GM19023 (cell line): ENCODE measurements around the gene SNN.

Experiments
- ATAC-seq: cut with Tn5 transposase; IDR thresholded peaks from one replicate; pipeline ENCODE4 v1.9.1; 2021; ENCODE audit warnings: mild to moderate bottlenecking, moderate library complexity; ENCODE audit not compliant: unreplicated experiment

The SNN gene

DNA sequence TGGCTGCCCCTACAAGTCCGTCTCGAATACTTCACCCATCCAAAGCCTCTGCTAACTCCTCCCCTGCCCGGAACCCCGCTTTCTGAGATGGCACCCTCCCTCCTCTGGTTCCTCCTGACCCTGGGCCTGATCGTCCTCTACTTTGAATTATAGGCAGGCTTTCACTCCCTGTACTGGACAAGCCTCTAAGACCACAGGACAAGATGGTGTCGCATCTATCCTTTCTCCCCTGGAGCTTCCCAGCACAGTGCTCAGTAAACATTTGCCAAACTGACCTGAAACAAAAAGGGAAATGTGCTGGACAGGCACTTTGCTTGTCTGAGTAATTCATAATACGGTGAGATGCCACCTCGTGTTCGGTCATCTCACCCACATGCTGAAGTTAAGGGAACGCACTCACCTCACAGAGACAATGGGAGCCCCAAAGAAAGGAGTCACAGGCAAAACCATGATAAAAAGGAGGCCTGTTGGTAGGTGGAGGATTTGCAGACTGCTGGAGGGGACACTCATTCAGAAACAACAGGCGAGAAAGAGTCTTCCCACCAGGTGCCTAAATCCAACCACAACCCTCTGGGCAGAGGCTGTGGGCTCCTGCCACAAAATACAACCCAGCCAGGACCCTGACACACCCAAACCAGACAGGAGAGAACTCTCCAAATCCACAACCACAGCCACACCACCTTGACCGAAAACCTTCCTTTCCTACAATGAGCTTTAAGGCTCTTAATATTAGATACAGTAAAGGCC, 28.2 kb downstream of the SNN start:
- ATAC-seq = no peak

DNA sequence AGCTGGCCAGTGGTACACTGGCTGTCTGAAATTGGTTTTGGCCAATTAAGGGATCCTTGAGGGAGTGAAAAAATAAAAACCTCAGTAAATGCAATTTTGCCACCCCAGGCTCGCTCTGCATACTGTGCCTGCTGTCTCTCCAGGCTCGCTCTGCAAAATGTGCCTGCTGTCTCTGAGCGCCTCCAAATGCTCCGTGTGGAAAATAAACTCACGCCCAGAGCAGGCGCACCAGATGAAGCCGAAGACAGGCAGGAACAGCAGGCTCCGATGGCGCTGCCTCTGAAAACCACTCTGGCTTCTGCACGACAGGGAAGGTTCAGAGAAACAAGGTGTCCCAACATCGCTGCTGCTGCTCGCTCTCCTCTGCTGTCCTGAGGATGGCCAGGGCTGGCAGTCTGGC, 29.1 kb downstream of the SNN start:
- ATAC-seq = no peak

DNA sequence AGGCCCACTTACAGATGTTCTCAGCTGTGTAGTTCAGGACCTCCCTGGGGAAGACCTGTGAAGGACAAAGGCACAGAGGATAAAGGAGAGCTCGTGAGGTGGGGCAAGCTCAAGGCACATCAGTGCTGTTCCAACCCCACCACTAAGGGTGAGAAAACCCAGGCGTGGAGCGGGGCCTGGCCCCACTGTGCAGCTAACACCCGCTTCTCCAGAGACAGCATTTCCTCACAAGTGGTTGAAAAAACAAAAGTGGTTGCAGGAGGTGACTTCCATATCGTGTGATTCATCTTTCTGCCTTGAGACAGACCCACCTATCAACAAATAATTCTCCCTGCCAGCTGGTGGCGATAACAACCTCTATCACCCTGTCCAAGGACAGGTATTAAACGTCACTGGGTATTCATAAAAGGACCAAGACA, 30.0 kb downstream of the SNN start:
- ATAC-seq = no peak

- no peak for ATAC-seq
These were observed 31.1 kb downstream of the SNN start for GRCh38 chr16:11699234-11699894.

DNA sequence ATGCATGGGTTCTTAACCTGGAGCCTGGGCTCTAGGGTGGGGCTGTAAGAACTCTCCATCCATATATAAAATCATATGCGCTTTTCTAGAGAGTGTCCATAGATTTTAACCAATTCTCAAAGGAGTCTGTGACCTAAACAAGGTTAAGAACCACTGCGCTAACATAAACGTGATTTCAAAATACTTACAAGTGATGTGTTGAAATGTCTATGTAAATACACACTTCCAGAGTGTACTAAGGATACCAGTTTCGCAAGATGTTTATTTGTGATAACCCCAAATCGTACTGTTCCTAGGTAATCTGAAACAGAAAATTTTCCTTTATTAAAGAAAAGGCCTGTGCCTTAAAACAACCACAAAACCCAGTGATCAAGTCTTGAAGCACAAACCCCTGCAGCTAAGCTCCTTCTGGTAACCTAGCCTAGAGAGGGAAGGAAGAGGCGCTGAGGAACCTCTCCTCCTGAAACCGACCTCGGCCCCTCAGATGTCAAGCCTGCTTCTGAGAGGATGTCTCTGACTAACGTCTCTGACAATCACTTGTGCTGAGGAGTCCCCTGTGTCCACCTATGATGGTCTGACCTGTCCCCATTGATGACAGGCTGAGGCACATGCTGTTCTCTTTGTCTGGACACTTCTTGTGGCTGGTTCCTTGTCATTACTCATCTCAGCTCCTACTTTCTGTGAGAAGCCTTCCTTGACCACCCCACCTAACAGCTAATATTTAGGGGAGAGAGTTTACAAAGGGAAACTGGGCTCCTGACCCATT, 32.2 kb downstream of the SNN start:
- ATAC-seq = no peak

DNA sequence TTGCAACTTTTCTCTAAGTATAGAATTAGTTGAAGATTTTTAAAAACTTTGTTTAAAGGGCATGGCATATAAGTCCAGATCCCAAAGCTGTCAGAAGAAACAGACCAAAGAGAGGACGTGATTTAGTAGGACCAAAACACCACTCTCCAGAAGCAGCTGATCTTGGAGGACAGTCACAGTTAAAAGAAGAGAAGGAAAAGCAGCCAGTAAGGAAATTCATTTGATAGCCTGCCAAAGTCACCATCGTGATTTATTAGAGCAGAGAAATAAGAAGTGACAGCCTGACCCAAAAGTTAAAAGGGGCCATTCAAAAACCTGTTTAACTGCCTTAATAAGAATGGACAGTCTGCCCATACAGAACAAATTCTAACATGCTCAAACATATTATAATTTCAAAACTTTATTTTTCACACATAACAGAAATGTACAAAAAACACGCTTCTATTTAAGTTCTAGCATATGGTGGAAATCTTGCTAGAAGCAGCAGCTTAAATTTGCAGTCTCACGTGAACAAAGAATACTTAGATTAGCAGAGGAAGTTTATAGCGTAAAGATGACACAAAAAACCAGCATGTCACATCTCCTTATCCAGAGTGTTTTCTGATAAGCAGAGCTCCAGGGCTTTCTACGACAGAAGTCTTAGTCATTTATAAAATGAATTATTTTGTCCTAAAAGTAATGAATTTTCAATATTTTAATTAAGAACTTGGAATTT, 37.2 kb downstream of the SNN start:
- ATAC-seq = no peak

DNA sequence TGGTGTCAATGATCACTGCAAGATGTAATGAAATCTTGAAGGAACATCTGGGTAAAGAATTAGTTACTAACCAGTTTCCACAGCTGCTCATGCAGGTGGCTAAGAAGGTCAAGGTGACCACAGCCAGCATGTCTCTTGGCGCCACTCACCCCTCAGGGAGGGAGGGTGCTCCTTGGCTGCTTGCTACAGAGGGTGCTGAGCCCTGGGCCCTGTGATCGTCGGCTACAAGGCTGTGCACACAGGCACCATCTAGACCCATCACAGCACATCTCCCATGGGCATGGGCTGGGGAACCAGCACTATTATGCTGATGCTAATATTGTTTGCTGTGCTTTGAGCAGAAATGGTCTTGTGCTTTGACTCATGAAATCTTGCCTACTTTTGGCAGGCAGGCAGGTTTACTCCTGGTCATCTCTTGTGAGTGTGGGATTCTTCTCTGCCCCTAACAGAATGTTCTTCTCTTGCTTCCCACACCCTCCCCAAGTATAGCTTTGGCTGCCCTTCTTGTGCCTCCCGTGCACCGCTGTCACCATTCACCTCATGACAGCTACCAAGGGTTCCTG, 38.0 kb downstream of the SNN start:
- no peak for ATAC-seq

GRCh38 chr16:11707679-11708197, 39.5 kb downstream of the SNN start:
- no peak for ATAC-seq

DNA sequence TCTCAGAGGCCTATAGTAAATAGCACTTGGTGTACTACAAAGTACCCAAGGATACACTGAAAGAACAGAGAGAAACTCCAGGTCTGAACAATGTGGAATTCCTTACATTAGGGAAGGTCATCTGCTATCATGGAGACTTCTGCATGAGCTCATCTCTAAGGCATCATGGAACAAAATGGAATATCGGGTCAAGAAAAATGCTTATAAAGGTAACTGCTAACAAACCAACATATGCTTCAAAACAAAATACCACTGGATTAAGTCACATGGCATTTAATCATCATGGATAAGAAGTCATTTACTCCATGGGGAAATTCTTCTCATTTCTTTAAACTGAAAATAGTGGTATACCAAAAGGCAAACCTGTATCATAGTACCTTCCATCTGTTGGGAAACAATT, 40.2 kb downstream of the SNN start:
- ATAC-seq = no peak

DNA sequence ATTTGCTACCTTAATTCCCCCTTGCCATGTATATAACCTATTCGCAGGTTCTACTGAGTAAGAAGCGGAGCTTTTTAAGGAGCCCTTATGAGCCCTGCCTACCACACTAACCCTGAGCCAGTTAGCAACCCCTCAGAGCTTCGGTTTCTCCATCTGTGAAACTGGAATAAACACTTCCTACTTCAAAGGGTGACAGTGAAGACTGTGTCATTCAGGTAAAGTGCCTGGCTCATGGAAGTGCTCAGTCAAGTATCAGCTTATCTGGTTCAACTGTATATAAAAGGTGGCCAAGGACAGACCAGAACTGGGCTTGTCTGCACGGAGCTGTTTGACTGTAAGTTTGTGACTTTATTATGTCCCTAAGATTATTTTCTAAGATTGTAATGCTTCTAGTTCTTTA, 43.4 kb downstream of the SNN start:
- ATAC-seq = no peak

GRCh38 chr16:11712122-11712521, 43.9 kb downstream of the SNN start:
- ATAC-seq = no peak

DNA sequence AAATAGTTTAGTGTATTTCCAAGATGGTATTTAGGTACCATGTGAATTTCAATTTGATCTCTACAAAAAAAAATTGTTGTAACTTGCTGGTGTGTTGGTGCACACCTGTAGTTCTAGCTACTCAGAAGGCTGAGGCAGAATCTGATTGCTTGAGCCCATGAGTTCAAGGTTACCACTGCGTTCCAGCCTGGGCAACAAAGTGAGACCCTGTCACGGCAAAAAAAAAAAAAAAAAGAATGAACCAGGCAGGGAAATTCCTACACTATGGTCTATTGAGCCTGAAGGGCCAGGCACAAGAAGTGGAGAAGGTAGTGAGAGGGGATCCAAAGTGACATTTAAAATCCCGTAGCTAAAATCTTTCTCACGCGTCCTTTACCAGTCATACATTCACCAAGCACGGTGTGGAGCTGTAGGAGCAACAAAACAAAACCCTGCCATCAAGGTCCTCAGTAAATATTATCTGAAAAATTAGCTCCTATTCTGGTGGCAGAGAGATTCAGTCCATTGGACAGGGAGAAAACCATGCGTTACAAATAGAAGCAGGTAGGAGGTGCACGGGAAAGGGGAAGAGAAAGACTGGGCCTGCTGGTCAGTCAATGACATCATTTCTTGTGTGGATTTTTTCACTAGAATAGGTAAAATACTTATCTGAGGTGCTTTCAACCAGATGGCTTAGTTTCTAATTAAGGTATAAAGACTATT, 47.1 kb downstream of the SNN start:
- ATAC-seq = no peak

GRCh38 chr16:11716336-11716735, 48.1 kb downstream of the SNN start:
- no peak for ATAC-seq

DNA sequence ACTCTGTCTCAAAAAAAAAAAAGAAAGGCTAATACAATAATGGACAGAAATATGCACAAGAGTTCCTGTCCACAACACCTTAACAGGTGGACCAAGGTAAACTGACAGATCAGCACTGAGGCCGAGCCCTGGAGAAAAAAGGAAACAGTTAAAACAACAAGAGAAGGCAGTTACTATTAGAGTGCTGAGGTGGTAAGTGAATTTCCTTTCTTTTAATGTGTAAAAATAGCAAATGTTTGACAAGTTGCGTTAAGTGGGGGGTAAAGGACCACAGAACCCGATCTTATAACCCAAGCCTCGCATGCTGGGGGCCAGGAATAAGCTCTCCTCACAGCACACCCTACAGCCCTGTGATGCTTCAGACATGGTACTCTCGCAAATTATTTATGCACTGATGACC, 49.6 kb downstream of the SNN start:
- no peak for ATAC-seq

GRCh38 chr16:11719171-11719570, 50.9 kb downstream of the SNN start:
- no peak for ATAC-seq

GRCh38 chr16:11719762-11720161, 51.5 kb downstream of the SNN start:
- no peak for ATAC-seq

- ATAC-seq = no peak
These were observed 53.7 kb downstream of the SNN start for GRCh38 chr16:11721781-11722467.

GRCh38 chr16:11722468-11722808, 54.2 kb downstream of the SNN start:
- no peak for ATAC-seq

GRCh38 chr16:11725457-11725856, 57.2 kb downstream of the SNN start:
- ATAC-seq = no peak

- no peak for ATAC-seq
These were observed 57.8 kb downstream of the SNN start for GRCh38 chr16:11726008-11726407.
